ENCODE measurements around the gene PTGS2. TPM values are rescaled to one million over a fixed set of nuclear protein-coding genes. Genes with fewer than 3 reads are reported as not detected.
A peak's percentile ranks its signal among the peaks of the same experiment; 100 is the strongest.

PTGS2 gene
- total RNA-seq, 1 donor from 2014 or later: 0.77 TPM

DNA sequence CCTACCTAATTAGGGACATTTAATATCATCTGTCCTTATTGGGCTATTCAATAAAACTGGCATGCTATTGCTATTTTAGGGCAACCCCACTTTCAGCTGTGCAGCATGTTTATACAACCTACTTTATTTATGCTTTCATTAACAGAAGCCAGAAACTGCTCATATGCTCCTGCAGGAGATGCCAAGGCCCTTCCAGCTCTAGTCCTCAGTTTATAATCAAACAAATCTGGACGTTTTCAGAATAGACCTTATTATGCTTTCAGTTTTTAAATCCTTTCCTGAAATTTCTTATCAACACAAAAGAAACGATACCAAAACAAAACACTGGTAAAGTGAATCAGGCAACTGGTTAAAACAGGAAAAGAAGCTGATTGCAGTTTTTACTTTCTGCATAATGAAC lies 53.2 kb downstream of the PTGS2 start:
- no peak for DNase-seq
- peak; percentile 65 for ATAC-seq
- intact Hi-C loops (cut with micrococcal nuclease): no loop called here

GRCh38 chr1:186626356-186626932 lies 53.8 kb downstream of the PTGS2 start:
- ATAC-seq (peak; percentile 93), DNase-seq (no peak)
- intact Hi-C loops (cut with micrococcal nuclease): no loop called here

- ATAC-seq: no peak
- DNase-seq: no peak
- intact Hi-C loops (cut with micrococcal nuclease): no loop called here
These were observed 56.7 kb downstream of the PTGS2 start for GRCh38 chr1:186623551-186623950.

Other genes with a start within 250 kb of the PTGS2 start
- not detected for gene PDC, start 219.3 kb downstream of the PTGS2 start, total RNA-seq
- 1.4 TPM for gene PLA2G4A, start 148.5 kb upstream of the PTGS2 start, total RNA-seq

All from left ventricle myocardium superior (tissue), 1 donor.